GM21619 (cell line): ENCODE results near the gene ALX4.

ENCODE experiments used
- ATAC-seq: cut with Tn5 transposase; IDR thresholded peaks from one replicate; pipeline ENCODE4 v1.9.1; 2021; ENCODE audit not compliant: unreplicated experiment

Gene ALX4

DNA sequence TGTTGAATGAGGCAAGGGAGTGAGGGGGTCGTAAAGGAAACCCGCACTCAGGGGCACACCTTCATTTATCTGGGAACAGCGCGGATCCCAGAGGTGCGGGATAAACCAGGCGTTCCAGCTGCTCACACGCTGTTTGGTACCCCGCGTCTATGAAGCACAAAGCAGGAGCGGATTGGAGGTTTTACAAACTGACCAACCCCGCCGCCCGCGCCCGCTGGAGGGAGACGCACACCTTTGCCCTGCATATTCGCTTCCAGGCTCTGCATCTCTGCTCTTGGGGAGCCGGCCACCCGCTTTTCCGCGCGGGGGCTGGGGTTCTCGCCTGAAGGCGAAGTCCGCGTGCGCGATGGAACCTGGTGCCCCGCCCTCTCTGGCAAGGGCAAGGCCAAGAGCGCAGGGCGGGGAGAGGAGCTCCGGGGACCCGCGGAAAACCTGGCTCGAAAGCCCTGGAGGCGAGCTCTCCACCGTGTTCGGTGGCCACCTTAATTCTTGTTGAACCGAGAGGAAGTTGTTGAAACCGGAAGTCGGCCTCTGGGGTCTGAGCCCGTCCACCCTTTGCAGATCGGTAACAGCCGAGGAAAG lies 6.8 kb upstream of the ALX4 start:
- ATAC-seq: no peak

DNA sequence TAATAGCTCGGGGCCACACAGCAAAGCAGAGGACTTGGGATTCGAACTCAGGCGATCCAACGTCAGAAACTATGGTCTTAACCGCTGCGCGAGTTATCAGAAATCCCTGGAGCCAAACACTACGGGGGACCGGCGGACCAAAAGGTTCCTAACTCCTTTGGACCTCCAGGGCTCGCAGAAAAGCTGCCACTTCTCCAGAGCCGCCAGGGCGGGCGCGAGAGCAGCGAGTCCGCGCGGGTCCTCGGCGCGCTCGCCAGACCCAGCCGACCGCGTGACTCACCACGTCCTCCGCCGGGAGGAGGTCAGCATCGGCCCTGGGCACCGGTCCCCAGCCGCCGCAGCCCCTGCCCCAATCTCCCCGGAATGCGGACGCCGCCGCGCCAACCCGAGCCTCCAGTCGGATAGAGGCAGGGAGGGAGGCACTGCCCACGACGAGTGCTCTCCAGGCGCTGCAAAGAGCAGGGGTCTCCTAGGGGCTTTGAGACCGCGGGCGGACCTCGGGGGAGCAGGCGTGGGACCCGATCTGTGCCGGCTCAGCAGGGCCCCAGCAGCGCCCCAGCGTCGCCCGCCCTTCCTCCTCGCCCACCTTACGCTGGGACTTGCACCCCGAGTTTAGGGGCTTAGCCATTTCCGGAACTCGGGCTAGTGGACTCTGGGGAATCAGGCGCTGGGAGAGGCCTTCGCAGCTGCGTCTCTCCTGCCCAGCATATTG lies 6.2 kb upstream of the ALX4 start:
- ATAC-seq: no peak

DNA sequence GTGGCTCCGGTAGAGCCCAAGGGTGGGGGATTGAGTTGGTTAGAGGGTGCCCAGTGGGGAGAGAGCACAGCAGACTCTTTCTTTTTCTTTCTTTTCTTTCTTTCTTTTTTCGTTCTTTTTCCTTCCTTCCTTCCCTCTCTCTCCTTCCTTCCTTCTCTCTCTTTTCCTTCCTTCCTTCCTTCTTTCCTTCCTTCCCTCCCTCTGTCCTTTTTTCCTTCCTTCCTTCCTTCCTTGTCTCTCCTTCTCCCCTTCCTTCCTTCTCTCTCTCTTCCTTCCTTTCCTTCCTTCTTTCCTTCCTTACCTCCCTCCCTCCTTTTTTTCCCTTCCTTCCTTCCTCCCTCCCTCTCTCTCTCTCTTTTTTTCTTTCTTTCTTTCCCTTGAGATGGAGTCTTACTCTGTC lies 4.8 kb upstream of the ALX4 start:
- ATAC-seq: no peak

DNA sequence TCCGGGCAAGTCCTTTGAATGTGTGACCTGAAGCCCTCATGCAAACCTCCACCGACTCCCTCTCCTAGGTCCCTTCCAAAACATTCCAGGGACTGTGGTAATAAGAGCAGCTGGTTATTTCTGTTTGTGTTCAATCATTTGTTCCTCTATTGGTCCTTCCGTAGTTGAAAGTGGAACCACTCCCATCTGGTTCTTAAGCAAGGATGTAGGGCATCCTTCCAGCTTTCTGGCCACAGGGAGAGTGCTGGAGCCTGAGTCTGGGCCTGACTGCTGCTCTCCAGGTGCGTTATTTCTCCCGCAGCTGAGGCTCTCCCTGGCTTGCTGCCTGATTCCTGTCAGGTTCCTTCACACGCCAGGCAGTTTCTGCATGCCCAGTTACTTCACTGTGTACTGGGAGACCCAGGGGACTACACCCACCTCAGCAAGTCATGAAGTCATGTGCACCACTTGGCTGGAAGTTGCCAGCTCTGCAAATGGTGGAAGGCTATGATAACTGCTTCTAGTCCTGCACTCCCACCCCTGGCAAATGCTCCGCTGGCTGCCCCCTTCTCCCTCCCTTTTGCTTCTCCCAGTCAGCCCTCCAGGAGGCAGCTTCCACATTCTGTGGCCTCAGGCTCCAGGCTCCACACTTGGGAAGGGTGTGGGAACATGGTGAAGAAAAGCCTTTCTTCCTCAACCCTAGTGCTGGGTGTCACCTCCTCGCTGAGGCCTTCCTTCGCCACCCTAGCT lies 4.0 kb upstream of the ALX4 start:
- no peak for ATAC-seq

DNA sequence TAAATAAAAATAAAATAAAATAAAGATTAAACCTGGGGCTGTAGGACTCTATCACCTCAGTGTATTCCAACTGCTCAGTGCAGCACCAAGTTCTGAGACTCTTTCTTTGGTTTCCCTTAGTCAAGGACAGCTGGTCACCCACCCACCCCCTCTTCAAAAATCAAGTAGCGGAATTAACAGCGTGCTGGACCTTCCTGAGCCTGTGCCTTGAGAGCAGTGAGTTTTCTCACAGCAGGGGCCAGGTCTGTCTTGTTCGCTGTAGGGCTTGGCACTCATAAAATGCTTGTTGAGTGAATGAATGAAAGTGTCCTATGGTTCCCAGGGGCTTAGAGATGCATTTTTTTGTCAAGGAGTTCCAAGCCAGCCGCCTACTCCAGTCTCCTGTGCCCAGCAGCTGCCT lies 2.9 kb upstream of the ALX4 start:
- no peak for ATAC-seq

DNA sequence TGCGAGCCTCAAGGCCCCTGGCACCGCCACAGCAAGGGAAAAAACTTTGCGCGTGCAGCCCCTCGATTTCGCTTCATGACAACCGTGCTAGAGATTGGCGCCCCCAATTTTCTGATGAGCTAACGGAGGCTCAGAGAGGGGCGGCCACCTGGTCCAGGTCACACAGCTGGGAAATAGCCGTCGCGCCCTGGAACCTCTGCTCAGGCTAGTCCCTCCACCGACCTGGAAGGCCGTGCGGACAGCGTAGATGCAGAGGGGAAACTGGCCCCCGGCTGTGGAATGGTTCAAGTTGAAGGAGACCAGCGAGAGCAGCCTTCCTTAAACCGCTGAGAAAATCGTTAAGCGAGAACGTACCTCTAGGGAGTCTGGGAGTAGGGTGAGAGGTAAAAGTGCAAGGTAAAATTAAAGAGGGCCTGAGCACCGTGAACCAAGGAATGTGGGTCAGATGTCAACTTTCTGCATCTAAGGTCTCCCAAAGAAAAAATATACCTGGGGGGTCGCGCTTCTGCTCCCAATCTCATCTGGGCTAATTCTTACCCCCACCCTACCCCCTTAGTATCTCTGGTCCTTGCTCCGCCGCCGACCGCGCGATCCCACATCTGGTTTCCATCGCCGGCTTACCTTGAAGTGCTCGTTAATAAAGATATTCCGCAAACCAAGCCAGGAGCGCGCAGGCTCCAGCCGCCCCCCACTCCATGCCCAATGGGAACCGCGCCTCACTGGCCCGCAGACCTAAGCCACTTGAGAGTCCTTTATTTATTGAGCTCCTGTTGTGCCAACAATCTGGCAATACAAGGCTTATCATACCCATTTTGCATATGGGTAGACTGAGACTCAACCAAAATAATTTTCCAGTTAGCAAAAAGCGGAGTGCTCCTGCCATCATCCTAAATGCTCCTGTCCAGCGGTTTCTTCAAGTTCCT lies 1.7 kb upstream of the ALX4 start:
- no peak for ATAC-seq

DNA sequence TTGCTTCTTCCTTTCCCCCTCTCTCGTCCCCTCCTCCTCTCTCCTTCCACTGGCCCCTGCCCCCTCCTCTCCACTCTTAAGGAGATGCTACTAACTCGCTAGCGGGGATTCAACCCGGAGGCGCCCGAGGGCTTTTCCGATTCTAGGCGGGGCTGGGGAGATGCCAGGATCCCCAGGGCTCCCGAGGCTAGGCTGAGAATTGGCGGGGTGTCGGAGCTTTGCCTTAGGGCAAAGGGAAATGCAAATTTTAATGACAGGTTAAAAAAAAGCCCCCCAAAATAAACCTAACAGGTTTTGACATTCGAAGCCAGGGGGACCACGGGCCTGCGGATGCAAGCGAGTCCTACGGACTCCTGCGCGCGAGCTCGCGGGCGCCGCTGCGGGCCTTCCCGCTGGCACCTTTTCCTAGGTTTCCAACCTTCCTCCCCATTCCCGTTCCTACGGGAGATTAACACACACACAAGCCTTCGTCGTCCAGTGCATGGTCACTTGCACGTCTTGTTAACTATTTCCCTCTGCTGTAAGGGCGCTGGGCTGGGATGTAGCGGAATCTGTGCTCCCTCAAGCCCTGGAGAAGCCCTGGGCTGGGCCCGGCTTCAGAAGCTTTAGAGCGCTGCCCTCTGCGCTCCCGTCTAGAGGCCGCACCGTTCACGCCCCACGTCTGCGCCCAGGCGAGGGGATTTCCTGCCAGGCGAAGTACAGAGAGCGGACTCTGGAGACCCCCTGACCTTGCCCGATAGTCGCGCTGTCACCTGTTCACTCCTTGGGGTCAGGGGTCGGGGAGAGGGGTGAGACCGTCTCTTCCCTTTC lies 729 bp upstream of the ALX4 start:
- no peak for ATAC-seq

DNA sequence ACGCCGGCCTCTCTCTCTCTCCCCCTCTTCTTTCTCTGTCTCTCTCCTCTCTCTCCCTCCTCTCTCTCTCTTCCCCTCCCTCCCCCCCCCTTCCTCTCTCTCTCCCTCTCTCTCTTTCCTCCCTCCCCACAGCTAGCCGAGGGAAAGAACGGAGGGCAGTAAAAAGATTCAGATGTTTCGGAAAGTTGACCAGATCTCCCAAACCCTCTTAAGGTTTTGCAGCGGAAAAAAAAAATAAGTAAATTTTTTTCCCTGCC lies 195 bp upstream of the ALX4 start:
- ATAC-seq: no peak

DNA sequence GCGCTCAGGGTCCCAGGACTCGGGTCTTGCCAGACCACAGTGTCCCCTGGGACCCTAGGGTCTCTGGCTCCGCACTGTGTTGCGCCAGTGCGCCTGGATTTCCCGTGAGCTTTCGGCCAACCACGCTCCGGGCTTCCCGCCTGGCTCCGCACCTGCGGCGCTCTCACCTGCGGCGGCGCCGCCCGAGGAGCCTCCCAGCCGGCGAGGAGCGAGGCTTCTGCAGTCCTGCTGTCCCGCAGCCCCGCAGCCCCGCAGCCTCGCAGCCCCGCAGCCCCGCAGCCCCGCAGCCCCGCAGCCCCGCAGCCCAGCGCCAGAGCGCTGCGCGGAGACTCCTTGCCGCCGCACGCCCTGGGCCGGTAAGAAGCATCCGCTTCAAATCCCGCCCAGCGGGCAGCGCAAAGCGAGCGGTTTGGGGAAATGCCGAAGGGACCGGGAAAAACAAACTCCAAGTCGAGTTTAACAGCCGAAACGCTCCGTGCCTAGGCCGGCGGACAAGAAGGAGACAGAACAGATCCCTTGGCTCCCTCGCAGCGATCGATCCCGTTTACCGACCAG lies 939 bp downstream of the ALX4 start:
- no peak for ATAC-seq

DNA sequence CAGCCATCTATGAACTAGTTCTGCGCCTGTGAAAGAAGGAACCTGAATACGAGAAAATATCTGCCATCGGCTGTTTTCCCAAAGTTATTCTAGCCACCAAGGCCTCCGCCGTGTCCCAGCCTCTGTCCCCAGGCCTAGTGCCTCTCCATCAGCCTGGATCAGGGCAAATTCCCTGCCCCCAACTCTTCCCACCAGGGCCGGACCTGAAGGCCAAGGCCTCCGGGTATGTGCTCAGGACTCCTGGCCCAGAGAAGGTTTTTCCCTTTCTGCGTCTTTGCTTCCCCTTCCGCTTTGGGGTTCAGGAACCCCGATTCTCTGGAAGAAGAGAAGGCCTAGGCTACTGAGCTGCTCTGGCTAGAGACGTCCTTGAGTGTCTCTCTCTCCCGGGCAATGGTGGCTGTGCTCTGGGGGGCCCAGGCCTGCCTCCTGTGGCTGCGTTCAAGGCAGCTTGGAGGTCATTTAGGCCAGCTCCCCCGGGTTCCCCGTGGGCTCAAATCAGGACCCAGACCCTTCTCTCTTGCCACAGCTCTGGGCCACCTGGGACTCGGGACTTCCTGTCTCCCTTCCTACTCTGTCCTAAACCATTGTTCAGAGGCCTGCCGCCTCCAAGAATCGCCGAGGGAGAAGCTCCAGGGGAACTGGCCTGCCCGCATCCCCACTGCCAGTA lies 1.6 kb downstream of the ALX4 start:
- no peak for ATAC-seq

DNA sequence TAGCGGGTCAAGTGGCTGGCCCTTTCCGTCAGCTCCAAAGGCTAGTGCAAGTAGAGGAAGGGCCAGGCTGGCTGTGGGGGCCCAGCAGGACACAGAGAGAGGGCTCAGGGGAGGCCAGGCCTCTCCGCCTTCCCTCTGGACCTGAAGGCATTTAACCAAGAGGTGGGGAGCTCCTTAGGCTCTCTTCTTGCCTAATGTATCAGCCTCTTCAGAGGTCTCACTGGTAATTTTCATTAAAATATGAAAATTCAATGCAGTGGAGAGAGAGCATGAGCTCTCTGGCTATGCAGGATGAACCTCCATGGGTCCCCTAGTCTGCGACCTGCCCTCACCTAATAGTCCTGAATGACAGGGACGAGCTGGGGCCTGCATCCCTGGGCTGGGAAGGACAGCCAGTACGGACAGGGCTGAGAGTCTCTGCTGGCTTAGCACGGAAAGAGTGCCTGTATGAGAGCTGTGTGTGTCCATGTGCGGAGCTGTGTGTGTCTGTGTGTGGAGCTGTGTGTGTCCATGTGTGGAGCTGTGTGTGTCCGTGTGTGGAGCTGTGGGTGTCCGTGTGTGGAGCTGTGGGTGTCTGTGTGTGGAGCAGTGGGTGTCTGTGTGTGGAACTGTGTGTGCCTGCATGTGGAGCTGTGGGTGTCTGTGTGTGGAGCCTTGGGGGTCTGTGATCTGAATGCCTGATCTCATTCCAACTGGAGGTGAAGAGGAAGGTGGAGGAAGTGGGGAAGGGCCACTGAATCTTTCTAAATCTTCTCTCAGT lies 2.4 kb downstream of the ALX4 start:
- ATAC-seq: no peak

DNA sequence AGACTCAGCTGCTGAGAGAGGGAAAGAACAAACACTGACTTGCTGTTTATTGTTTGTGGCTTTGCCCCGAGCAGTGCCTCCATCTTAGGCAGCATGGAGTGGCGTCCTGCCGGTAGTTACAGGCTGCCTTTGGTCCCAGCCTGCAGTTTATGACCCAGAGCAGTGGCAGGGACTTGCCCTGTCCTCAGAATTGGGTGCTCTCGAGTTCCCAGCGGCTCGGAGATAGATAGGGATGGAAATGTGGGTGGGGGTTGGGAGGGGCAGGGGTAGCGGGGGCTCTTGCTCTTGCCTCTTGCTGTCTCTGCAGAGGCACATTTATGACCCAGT lies 3.1 kb downstream of the ALX4 start:
- no peak for ATAC-seq

DNA sequence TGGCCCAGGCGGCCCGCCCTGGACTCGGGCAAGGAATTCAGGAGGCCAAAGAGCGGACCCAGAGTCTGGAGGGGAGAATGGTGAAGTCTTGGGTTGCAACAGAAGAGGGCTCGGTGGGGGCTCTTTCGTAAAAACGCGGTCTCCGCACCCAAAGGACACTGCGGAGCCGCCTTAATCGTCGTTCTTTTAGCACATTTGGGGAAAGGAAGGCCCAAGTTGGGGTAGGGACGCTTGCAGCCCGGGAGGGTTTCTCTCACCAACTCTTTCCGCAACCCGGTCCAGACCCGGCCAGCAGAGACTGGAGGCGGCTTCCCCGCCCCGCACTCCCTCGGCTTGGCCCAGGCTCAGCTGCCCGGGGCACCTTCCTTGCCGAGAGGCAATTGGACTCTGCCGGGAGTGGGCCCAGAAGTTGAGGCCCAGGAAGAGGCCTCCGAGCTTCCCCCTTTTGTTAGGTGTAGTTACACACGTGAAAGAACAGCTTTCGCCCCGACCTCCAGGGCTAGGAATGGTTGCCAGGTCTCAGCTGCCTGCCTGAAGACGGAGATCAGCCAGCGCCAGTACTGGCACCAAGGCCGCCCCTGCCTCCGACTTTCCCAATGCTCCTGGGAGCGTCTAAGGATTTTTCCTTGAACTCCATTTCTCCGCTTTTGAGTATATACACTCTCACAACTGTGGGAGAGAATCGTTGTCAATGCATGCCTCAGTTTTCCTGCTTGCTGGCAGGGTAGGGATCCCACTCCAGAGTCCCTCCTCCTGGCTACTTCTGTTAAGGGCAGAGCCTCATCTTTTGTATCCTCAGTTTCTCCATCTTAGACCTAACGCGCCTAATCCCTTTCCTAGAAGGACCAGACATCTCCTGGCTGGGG lies 3.7 kb downstream of the ALX4 start:
- ATAC-seq: no peak

DNA sequence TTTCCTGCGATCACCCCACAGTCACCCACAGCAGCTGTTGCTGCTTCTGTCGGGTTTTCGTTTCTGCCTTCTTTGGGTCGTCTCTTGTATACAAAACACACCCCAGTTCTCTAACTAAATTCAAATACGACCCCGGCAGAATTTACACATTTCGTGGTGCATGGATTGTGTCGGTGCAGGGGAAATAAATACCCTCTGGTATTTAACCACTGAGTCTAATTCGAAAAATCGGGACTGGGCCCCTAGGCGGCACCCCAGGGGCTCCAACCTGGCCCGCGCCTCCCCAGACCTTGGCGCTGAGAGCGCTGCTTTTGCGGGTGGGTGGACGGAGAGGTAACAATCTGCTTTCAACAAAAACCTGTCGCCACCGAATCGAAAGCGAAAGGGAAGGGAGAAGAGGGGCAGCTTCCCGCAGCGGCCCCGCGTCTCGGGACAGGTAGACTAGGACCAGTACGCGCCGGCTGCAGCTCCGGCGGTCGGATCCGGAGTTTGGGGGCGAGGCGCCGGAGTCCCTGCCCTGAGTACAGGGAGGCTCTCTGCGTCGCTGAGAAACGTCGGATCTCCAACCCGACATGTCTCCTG lies 4.4 kb downstream of the ALX4 start:
- ATAC-seq: no peak

DNA sequence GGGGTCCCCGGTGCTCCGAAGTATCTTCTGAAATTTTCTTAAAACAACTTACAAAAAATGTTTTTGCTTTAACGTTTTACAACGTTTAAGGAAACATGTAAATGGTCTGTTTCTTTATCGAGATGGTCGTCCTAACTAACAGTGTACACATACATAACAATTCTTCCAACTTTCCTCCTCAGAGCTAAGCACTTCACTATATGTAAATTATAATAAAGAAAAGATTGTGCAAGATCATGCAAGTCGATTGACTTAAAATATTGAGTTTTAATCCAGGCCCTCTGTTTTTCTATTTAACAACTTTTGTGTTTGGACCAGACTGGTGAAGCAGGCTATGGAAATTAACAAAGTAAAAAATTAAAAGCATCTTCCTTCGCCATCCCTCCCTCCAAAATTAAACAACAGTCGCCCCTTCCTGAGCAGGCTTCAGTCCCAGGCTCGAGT lies 4.9 kb downstream of the ALX4 start:
- no peak for ATAC-seq

DNA sequence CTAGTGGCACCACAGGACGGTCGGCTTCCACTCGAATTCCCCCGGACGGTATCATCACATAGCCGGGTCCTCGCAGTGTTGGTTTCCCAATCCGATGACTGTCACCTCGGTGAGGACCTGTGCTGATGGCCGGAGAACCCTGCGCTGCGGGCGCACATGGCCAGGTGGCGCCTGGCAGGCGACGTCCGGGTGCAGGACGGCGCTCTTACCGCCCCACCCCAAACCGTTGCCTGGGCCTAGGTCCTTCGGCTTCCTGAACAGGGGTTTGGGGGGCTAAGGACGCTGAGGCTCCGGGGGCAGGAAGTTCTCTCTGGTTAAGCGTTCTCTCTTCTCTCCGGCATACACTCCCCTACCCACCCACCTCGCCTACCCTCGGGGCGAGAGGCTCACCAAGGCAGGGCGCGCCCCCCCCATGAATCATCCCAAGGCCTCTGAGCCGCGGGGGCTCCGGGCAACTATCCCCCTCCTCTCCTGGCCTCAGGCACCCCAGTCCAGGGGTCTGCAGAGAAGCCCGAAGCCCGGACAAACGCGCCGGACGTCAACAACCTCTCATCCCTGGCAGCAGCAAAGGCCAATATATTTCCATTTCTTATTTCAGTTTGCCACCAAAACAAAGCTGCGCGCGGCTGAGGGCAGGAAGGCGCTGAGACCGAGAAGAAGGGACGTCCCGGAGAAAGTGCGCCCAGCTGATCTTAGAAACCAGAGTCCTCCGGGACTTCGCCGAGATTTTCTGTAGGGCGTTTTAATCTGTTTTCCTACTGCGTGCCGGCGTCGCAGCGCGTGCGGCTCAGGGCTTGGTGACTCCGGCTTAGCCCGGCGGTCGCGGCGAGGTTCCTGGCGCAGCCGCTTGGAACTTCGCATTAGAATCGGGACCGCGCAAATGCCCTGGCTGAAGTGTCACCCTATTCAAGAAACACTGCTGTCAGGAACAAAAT lies 5.6 kb downstream of the ALX4 start:
- ATAC-seq: no peak

DNA sequence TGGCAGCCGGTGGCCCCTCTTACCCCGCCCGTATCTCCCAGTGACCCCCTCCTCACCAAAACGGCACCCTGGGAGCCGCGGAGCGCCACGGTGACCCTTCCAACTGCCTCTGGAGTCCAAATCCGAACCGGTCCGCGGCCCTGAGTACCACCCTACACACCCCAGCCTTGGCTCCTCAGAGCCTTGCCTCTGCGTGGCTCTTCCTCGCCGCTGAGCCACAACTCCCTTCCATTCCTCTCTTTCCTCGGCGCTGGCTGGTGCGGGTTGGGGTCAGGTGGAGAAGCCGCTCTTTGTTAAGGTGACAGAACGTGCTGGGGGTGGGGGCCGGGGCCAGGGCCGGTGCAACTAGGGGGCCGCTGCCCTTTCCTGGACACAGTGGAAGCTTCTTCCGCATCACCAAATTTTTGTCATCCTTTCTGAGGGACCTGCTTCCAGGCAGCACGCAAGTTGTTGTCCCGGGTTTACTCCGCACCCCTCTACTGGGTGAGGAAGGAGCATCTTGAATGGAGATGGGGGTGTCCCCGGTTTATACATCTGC lies 6.5 kb downstream of the ALX4 start:
- ATAC-seq: no peak
